HUES64 (cell line): ENCODE data around the gene CCDC174.

Source experiments
- H3K27ac ChIP-seq: 2 replicates; pipeline ENCODE4 v1.7.0; 2013; ENCODE audit warnings: low read depth, low read length, inconsistent platforms
- H3K27me3 ChIP-seq: 2 replicates; pipeline ENCODE4 v1.6.1; 2013; ENCODE audit warnings: mild to moderate bottlenecking, low read length; ENCODE audit not compliant: insufficient read depth
- H3K36me3 ChIP-seq: 2 replicates; pipeline ENCODE4 v1.6.1; 2013; ENCODE audit warnings: mild to moderate bottlenecking, low read length; ENCODE audit not compliant: insufficient read depth
- H3K4me1 ChIP-seq: 2 replicates; pipeline ENCODE4 v1.6.1; 2013; ENCODE audit warnings: mild to moderate bottlenecking, low read length, moderate library complexity; ENCODE audit not compliant: insufficient read depth
- H3K4me3 ChIP-seq: 2 replicates; pipeline ENCODE4 v1.5.1; 2013; ENCODE audit warnings: mild to moderate bottlenecking, low read length, moderate library complexity
- H3K9ac ChIP-seq: 2 replicates; pipeline ENCODE4 v1.6.1; 2013; ENCODE audit warnings: mild to moderate bottlenecking, low read depth, low read length
- H3K9me3 ChIP-seq: 2 replicates; pipeline ENCODE4 v1.6.1; 2013; ENCODE audit warnings: low read depth, low read length; ENCODE audit not compliant: insufficient read depth
- WGBS: fragments of 150-250, 120-280 bp; methylation state at CpG from one replicate; pipeline ENCODE4 v1.1.7; 2013; ENCODE audit warnings: missing lambda C conversion rate; 5-methylcytosine and 5-hydroxymethylcytosine counted together

The CCDC174 gene

DNA sequence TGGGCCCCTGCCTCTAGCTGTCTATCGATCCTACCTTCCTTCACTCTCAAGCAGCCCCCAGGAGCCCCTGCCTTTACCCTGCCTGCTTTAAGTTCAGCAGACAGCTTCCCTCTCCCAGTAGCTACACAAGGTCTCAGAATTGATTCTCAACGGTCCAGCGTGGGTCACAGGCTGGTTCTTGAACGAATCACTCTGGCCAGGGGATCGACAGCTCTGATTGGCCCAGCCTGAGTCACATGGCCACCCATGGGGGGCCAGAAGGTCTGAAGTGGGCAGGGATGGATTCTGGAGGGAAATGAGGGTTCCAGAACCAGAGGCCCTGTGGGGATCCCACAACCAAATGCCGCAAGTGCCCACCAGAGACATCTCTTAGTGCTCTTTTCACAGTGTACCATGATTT, 23.7 kb upstream of the CCDC174 start:
- WGBS, result 91% methylated on average over 6 of the region's 6 CpGs
- Histone ChIP-seq H3K4me3 (no peak overlapping the region), H3K27me3 (no peaks in the 10 kb centered on the region), H3K36me3 (no peaks in the 10 kb centered on the region), H3K9ac (no peak overlapping the region), H3K4me1 (peaks cover 10% of the 10 kb centered on the region; the same call in 1 of the 2 replicates), H3K9me3 (no peaks in the 10 kb centered on the region), H3K27ac (no peak overlapping the region; the same call in 1 of the 2 replicates)

DNA sequence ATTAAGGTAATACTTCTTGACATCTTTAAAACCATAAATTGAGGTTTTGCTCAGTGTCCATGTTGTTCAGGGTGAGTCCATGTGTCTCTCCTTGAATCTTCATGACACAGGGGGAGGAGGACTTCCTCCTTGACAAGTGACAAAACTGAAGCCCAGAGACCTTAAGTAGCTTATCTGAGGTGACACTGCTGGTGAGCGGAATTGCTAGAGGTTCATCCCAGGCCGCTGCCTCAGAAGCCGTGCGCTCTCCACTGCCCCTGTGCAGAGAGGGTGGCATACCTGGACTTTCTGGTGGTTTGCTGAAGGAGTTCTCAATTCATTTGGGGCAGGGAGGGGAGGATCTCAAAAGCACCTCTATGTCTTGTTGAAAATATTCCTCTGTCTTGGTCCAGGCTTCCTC, 23.2 kb upstream of the CCDC174 start:
- Histone ChIP-seq H3K4me1 (peaks cover 10% of the 10 kb centered on the region; the same call in 1 of the 2 replicates), H3K27ac (no peak overlapping the region), H3K27me3 (no peaks in the 10 kb centered on the region), H3K9ac (no peak overlapping the region), H3K4me3 (no peak overlapping the region), H3K36me3 (no peaks in the 10 kb centered on the region), H3K9me3 (no peaks in the 10 kb centered on the region)
- WGBS, result 95% methylated on average over 4 of the region's 4 CpGs

DNA sequence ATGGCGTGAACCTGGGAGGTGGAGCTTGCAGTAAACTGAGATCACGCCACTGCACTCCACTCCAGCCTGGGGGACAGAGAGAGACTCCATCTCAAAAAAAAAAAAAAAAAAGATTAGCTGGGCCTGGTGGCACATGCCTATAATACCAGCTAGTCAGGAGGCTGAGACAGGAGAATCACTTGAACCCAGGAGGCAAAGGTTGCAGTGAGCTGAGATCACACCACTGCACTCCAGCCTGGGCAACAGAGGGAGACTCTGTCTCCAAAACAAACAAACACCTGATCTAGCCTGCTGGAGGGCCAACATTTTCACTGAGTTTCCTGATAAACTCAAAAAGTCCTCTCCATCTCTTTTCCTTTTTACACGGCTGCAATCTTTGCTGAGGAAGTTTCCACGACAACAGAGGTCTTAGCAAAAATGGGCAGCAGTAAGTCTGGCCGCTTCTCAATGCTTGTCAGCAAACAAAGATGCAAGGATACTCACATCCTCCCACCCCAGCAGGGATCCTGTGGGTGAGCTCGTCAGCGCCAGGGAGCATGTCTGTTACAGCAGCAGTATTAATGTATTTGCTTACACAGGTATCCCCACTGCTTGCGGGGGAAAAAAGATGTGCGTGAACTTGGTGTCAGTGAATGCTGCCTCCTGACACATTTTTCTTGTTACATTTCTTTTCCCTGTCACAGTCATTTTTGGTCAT, 21.0 kb upstream of the CCDC174 start:
- Histone ChIP-seq H3K4me1 (peaks cover under 1% of the 10 kb centered on the region; the same call in 1 of the 2 replicates), H3K9me3 (no peaks in the 10 kb centered on the region), H3K27me3 (no peaks in the 10 kb centered on the region), H3K36me3 (no peaks in the 10 kb centered on the region), H3K27ac (no peak overlapping the region), H3K9ac (no peak overlapping the region), H3K4me3 (no peak overlapping the region)
- 69% methylated on average over 9 of the region's 9 CpGs for WGBS

DNA sequence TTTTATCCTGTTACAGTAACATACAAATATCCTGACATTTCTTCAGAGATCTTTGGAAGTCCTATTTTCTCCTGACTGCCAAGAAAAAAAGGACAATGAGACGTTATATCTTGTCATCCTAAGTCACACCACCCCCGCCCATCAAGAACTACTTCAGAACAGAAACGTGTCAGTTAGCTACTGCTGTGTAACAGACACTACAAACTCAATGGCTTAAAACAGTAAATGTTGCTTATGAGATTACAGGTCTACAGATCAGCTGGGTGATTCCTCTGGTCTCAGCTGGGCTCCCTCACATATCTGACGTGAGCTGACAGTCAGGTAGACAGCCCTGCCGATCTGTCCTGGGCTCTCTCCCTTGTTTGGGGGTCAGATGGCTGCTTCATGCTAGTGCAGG, 20.5 kb upstream of the CCDC174 start:
- Histone ChIP-seq H3K9ac (no peak overlapping the region), H3K27ac (no peak overlapping the region), H3K36me3 (no peaks in the 10 kb centered on the region), H3K4me1 (no peaks in the 10 kb centered on the region; the same call in 1 of the 2 replicates), H3K9me3 (no peaks in the 10 kb centered on the region), H3K27me3 (no peaks in the 10 kb centered on the region), H3K4me3 (no peak overlapping the region)
- WGBS, result 91% methylated on average over 5 of the region's 5 CpGs

DNA sequence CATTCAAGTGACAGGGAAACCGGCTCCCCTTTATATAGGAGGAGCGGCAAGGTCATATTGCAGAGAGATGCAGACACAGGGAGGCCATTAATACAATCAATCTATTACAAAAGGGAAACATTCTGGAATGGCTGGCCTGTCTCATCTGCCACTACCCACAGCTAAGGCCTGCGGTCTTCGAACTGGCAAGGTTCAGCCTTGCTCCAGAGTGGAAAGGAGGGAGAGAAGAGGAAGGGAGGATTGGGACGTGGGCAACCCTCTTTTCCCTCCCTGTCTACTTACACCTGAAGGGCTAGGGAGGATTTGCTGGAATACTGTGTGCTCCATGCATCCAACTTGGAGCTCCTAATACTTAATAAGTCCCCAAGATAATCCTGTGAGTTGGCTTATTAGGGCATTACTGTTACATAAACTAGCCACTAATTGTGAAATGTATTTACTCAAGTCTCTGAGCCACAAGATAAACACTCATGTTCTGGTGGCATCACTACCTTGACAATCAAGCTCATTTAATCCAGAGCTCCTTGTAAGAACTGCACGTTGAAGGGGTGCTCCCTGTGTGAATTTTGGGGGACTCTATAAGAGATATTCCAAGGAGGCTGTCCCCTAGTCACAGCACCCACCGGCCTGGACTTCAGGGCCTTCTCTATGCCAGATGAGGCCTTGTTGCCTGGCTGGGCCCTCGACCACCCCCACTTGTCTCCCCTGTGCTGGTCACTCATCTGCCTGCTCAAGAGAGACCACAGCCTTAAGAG, 19.7 kb upstream of the CCDC174 start:
- Histone ChIP-seq H3K9me3 (no peaks in the 10 kb centered on the region), H3K27ac (no peak overlapping the region), H3K36me3 (no peaks in the 10 kb centered on the region), H3K27me3 (no peaks in the 10 kb centered on the region), H3K4me3 (no peak overlapping the region), H3K4me1 (no peaks in the 10 kb centered on the region; the same call in 1 of the 2 replicates), H3K9ac (no peak overlapping the region)
- 83% methylated on average over 5 of the region's 8 CpGs for WGBS

DNA sequence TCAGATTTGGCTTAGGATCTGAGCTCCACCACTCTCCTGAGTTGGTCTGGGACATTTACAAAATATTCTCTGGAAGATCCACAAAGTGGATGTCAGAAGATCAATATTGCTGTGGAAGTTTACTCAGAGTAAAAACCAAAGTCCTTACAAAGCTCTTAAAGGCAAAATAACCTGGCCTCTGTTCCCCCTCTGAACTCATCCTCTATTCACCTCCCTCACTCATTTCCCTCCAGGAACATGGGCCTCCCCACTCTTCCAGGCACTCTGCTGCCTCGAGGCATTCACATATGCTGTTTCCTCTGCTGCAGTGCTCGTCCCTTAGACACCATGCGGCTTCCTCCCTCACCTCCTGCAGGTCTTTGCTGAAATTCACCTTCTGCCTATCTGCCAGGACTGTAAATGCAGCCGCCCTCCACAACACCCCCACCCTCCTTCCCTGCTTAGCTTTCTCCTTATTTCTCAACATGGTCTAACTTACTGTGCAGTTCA, 19.1 kb upstream of the CCDC174 start:
- WGBS, result 43% methylated on average over 4 of the region's 4 CpGs
- H3K9me3 ChIP-seq, result no peaks in the 10 kb centered on the region
- no peak overlapping the region for H3K4me3 ChIP-seq
- H3K9ac ChIP-seq, result no peak overlapping the region
- H3K27ac ChIP-seq, result no peak overlapping the region
- H3K4me1 ChIP-seq, result no peaks in the 10 kb centered on the region; the same call in 1 of the 2 replicates
- no peaks in the 10 kb centered on the region for H3K36me3 ChIP-seq
- no peaks in the 10 kb centered on the region for H3K27me3 ChIP-seq

DNA sequence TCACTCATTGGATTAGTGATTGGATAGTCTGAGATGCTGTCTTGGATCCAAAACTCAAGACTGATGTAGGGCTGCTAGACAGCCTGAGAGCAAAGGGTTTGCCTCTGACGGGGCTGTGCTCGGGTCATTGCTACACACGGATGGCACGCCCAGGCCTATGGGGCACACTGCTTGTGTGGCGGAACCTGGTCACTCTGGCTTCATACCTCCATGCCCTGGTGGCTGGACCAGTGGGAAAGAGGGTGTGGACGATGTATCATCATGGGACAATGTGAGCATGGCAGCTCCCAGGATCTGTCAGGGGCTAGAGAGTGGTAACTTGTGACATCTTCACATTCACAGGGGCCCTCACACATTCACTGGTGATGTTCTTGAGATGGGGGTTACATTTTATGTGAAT, 18.1 kb upstream of the CCDC174 start:
- no peaks in the 10 kb centered on the region for H3K36me3 ChIP-seq
- WGBS, result 92% methylated on average over 6 of the region's 6 CpGs
- H3K27me3 ChIP-seq, result no peaks in the 10 kb centered on the region
- H3K9ac ChIP-seq, result no peak overlapping the region
- H3K27ac ChIP-seq, result no peak overlapping the region
- no peaks in the 10 kb centered on the region for H3K4me1 ChIP-seq
- no peak overlapping the region for H3K4me3 ChIP-seq
- H3K9me3 ChIP-seq, result no peaks in the 10 kb centered on the region

DNA sequence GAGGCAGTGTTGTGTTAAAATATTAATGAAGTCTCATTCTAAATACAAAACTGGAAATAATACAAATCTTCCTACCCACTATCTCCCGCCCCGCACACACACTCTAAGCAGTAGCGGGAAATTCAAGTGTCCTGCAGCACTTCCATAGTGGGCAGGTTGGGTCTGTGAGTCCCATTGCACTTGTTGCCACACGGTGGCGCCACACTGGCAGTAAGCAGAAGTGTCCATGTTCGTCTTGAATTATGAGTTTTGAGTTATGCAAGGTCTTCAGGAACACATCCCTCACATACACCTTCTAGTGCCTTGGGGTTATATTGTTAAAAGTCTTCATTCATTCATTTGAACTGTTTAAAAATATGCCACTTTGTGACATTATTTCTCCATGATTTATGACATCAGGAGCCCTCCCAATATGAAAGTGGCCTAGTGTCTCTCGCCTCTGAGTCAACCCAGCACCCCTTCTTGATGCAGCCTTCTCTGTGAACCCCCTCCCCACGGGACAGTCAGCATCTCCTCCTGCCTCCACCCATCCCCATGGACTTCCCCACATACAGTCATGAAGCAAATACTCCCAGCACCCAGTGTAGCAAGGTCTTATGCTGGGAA, 17.6 kb upstream of the CCDC174 start:
- 51% methylated on average over 7 of the region's 8 CpGs for WGBS
- Histone ChIP-seq H3K9ac (no peak overlapping the region), H3K36me3 (no peaks in the 10 kb centered on the region), H3K27me3 (no peaks in the 10 kb centered on the region; the same call in 1 of the 2 replicates), H3K9me3 (no peaks in the 10 kb centered on the region), H3K27ac (no peak overlapping the region), H3K4me1 (no peaks in the 10 kb centered on the region), H3K4me3 (no peak overlapping the region)

DNA sequence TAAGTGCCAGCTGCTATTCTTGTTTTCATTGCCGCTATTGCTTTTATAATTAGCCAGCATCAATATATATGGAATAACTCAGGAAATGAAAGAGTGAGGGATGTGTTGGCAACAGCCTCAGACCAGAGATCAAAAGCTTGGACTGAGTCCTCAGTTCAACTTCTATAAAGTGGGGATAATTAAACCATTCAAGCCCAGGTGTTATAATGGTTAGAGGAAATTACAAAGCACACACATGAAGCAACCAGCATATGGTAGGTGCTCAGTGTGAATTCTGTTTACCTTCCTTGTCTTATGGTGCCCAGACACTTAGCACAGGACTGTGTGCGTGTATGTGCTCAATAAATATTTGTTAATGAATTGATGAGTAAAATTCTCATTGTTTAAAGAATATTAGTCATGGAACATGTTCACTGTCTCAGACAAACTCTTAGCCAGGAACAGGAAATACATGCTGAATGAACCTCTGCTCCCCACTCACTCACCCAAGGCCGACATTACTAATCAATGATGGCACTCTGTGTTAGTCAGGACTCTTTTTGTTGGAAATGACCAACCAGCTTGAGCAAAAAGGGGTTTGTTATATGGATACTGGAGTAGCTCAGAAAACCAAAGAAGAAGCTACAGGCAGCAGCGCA, 16.7 kb upstream of the CCDC174 start:
- H3K4me3 ChIP-seq, result no peak overlapping the region
- H3K9ac ChIP-seq, result no peak overlapping the region
- H3K27ac ChIP-seq, result no peak overlapping the region
- no peaks in the 10 kb centered on the region for H3K36me3 ChIP-seq
- H3K4me1 ChIP-seq, result no peaks in the 10 kb centered on the region
- H3K9me3 ChIP-seq, result no peaks in the 10 kb centered on the region
- WGBS, result 91% methylated on average over 4 of the region's 4 CpGs
- H3K27me3 ChIP-seq, result no peaks in the 10 kb centered on the region; the same call in 1 of the 2 replicates

DNA sequence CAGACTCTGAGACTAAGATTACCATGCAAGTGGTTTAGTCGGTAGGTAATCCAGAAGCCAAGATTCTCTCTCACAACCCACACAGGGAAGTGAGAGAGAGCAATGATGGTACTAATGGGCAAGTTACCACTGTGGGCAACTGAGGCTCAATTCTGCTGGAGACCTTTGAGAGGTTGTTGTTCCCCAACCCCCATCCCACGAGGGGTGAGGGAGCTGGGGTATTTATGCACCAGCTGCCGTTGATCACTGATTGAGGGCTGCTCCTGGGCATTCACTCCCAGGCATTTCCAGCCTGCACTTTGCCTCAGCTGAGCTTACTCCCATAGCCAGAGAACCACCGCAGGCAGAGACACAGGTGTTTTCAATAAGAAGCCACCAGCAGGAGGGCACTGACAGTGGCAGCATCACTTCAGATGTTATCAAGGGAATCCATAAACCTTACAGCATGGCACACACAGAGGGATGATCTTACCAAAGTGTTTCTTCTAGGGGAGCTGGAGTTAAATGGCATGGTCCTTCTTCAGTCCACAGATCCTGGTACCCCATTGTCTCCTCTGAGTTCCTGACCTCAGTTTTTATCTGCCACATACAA, 15.0 kb upstream of the CCDC174 start:
- Histone ChIP-seq H3K27me3 (no peaks in the 10 kb centered on the region; the same call in 1 of the 2 replicates), H3K4me3 (no peak overlapping the region), H3K27ac (no peak overlapping the region), H3K4me1 (0 out of 2 replicates have a peak, but pooled peaks cover 4% of the 10 kb centered on the region), H3K9me3 (no peaks in the 10 kb centered on the region), H3K36me3 (no peaks in the 10 kb centered on the region), H3K9ac (no peak overlapping the region)
- 76% methylated on average over 3 of the region's 4 CpGs for WGBS
